Type B pancreatic cell (in vitro differentiated cells): Measurements from ENCODE around the gene SHB. TPM values are rescaled to one million over a fixed set of nuclear protein-coding genes. Genes with fewer than 3 reads are reported as not detected.

Experiments
- DNase-seq: peaks from one replicate; pipeline ENCODE4 v3.0.0; 2021; ENCODE audit warnings: mixed read lengths; ENCODE audit not compliant: unreplicated experiment; ENCODE audit errors: extremely low spot score
- H3K27ac Mint-ChIP-seq: 2 replicates; pipeline ENCODE4 v1.8.0; 2021; ENCODE audit warnings: mild to moderate bottlenecking, mixed read lengths
- H3K27me3 Mint-ChIP-seq: 2 replicates; pipeline ENCODE4 v1.8.0; 2021; ENCODE audit warnings: mixed read lengths
- H3K36me3 Mint-ChIP-seq: 2 replicates; pipeline ENCODE4 v1.8.0; 2021; ENCODE audit warnings: mixed read lengths
- H3K4me1 Mint-ChIP-seq: one replicate; pipeline ENCODE4 v1.8.0; 2021; ENCODE audit warnings: mixed read lengths; ENCODE audit not compliant: unreplicated experiment
- H3K4me3 Mint-ChIP-seq: 2 replicates; pipeline ENCODE4 v1.8.0; 2021; ENCODE audit warnings: mild to moderate bottlenecking, mixed read lengths
- H3K9me3 Mint-ChIP-seq: 2 replicates; pipeline ENCODE4 v1.8.0; 2021; ENCODE audit warnings: mixed read lengths
- CTCF ChIP-seq: fragments of 200-600 bp; sonication (generic); conservative IDR thresholded peaks from 2 replicates; pipeline ENCODE4 v1.5.0; 2021; ENCODE audit warnings: antibody characterized with exemption, mild to moderate bottlenecking
- total RNA-seq: library from RNA; stranded (reverse); gene quantifications from 2 replicates; pipeline ENCODE4 v1.2.1, GENCODE V29; 2021; ENCODE audit warnings: low replicate concordance

The SHB gene
- total RNA-seq, 1 donor from 2014 or later: 14.4 TPM

- DNase-seq: no peak
- Mint-ChIP-seq H3K9me3 (no peaks in the 10 kb centered on the region), H3K4me1 (peaks cover 55% of the 10 kb centered on the region), H3K4me3 (peak overlapping the region; percentile 61), H3K27ac (peak overlapping the region; percentile 83), H3K36me3 (peaks cover 8% of the 10 kb centered on the region), H3K27me3 (no peaks in the 10 kb centered on the region)
- TF ChIP-seq CTCF: peak; percentile 64
These were observed 51.7 kb downstream of the SHB start for GRCh38 chr9:38017149-38017884.

DNA sequence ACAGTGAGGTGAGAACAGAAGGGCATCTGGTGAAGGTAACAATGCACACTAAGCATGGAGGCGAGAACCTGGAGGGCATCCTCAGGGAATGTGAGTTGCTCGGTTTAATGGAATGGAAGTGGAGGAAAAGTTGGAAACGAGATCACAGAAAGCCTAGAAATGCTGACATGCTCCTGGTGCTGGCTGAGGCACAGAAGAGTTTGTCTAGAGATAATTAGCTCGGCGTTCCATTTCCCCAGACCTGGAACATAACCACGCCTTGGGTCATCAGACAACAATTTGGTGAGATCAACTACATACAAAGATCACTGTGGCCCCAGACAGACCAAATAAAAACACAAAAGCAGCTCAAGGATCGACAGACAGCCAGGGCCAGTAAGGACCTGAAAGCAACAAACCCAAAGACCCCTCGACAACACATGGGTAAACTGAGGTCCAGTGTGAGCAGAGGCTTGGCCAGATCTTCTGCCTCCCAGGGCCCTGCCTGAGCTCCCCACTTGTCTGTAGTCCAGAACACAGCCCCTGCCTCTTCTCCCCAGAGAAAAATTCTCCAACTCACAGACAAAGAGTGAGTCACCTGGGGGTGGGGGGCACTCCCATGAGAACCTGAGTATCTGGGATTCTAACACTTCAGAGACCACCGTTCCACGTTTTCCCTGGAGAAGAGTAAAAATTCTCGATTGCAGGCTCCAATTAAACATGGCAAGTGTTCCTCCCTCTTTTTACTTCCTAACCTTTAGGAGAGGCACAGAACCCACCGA is 52.5 kb downstream of the SHB start:
- no peak for DNase-seq
- H3K36me3 Mint-ChIP-seq: peaks cover 8% of the 10 kb centered on the region
- H3K4me1 Mint-ChIP-seq: peaks cover 50% of the 10 kb centered on the region
- TF ChIP-seq CTCF: no peak
- peak overlapping the region; percentile 83 for H3K27ac Mint-ChIP-seq
- H3K9me3 Mint-ChIP-seq: no peaks in the 10 kb centered on the region
- H3K27me3 Mint-ChIP-seq: no peaks in the 10 kb centered on the region
- peak overlapping the region; percentile 26 for H3K4me3 Mint-ChIP-seq

DNA sequence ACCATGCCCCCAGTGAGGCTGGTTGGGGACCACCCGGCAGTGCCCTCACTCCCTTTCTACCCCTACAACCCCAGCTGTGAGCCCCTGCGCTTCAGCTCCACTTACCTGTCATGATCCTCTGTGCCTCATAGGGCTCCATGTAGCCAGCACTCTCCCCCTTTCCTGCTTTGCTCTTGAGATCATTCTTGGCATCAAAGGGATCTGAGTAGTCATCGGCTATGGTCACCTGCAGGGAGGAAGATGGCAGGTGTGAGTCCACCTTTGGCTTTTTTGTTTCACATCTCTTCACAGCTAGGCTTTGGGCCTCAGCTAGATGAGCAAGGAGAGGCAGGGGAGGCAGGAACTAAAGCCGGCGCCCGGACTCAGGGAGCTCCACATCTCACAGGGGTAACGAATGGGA is 53.1 kb downstream of the SHB start:
- H3K27ac Mint-ChIP-seq: peak overlapping the region; percentile 83
- H3K36me3 Mint-ChIP-seq: peaks cover 8% of the 10 kb centered on the region
- peak overlapping the region; percentile 26 for H3K4me3 Mint-ChIP-seq
- DNase-seq: no peak
- no peaks in the 10 kb centered on the region for H3K27me3 Mint-ChIP-seq
- peaks cover 50% of the 10 kb centered on the region for H3K4me1 Mint-ChIP-seq
- H3K9me3 Mint-ChIP-seq: no peaks in the 10 kb centered on the region
- TF ChIP-seq CTCF: no peak

- Mint-ChIP-seq H3K4me1 (peaks cover 48% of the 10 kb centered on the region), H3K27ac (no peak overlapping the region), H3K27me3 (no peaks in the 10 kb centered on the region), H3K4me3 (no peak overlapping the region), H3K9me3 (no peaks in the 10 kb centered on the region), H3K36me3 (peaks cover 8% of the 10 kb centered on the region)
- no peak for DNase-seq
- no peak for TF ChIP-seq CTCF
These were observed 53.8 kb downstream of the SHB start for GRCh38 chr9:38015266-38015665.

DNA sequence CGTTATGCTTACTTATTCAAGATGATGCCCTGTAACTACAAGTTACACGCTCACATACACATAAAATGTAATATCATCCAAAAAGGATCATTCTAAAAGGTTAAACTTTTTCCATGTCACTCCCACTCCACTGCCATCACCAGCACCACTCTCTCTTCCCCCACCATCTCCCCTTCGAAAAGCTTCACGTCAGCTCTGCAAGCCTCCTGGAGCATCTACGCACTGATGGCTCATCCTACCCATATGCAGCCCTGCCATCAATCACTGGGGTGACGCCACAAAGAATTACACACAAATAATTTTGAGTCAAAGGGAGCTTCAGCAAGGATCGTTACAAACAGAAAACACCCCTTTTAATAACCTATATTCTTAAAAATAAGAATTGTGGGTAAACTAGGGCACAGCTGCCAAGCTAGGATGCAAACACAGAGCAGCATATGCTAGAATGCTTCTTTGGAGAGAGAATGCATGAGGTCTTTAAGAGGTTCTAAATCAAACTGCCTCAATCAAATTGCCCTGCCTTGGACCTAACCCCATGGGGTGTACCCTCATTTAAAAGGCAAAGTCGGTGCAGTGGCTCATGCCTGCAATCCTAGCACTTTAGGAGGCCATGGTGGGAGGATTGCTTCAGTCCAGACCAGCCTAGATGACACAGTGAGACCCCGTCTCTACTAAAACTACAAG is 56.1 kb downstream of the SHB start:
- no peak for DNase-seq
- H3K4me1 Mint-ChIP-seq: peaks cover 42% of the 10 kb centered on the region
- H3K27ac Mint-ChIP-seq: no peak overlapping the region

More for the DNA sequence above, 56.1 kb downstream of the SHB start:
- Mint-ChIP-seq H3K9me3 (no peaks in the 10 kb centered on the region), H3K27me3 (no peaks in the 10 kb centered on the region), H3K36me3 (peaks cover 8% of the 10 kb centered on the region), H3K4me3 (no peak overlapping the region)
- no peak for TF ChIP-seq CTCF
